22Rv1 (cell line): ENCODE results near the gene TACSTD2.
A peak's percentile ranks its signal among the peaks of the same experiment; 100 is the strongest.
"Not testable (repeated sequence)": the region's sequence is repeated elsewhere in the genome, so short reads cannot be mapped to it uniquely, and the experiment has no call there.

Experiments
- H3K27ac ChIP-seq: fragments of 450-650 bp; 2 replicates; pipeline ENCODE4 v1.5.1; 2017
- ZFX ChIP-seq: fragments of 450-650 bp; IDR thresholded peaks from 2 replicates; pipeline ENCODE4 v1.6.1; 2017; ENCODE audit warnings: antibody characterized with exemption, borderline replicate concordance
- TF ChIP-seq, protein P1 (sequence below): fragments of 450-650 bp; IDR thresholded peaks from 2 replicates; pipeline ENCODE4 v1.5.1; 2017; ENCODE audit warnings: mild to moderate bottlenecking

Gene TACSTD2

GRCh38 chr1:58619286-58620054 lies 42.4 kb upstream of the TACSTD2 start:
- TF ChIP-seq, protein P1, sequence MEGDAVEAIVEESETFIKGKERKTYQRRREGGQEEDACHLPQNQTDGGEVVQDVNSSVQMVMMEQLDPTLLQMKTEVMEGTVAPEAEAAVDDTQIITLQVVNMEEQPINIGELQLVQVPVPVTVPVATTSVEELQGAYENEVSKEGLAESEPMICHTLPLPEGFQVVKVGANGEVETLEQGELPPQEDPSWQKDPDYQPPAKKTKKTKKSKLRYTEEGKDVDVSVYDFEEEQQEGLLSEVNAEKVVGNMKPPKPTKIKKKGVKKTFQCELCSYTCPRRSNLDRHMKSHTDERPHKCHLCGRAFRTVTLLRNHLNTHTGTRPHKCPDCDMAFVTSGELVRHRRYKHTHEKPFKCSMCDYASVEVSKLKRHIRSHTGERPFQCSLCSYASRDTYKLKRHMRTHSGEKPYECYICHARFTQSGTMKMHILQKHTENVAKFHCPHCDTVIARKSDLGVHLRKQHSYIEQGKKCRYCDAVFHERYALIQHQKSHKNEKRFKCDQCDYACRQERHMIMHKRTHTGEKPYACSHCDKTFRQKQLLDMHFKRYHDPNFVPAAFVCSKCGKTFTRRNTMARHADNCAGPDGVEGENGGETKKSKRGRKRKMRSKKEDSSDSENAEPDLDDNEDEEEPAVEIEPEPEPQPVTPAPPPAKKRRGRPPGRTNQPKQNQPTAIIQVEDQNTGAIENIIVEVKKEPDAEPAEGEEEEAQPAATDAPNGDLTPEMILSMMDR: no peak
- no peak for TF ChIP-seq ZFX
- peak overlapping the region; percentile 89 for H3K27ac ChIP-seq

DNA sequence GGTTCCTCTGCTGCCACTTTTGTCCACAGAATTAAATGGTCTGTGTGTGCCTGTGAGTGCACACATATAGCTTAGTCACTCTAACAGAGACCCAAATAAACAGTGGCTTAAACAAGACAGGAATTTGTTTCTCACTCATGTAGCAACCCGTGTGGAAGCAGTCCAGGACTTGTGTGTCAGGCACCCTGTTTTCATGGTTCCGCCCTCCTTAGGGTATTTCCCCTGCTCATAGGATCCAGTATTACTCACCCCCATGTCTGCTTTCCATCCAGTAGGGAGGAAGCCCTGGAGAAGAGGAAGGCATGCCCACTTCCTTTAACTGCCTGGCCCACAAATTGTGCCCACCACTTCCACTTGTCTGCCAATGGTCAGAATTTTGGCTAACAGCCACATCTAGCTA lies 41.3 kb upstream of the TACSTD2 start:
- TF ChIP-seq ZFX: no peak
- TF ChIP-seq, protein P1: no peak
- H3K27ac ChIP-seq: peak overlapping the region; percentile 89; the same call in 1 of the 2 replicates

- TF ChIP-seq, protein P1: no peak
- TF ChIP-seq ZFX: no peak
- no peak overlapping the region for H3K27ac ChIP-seq
Observed at GRCh38 chr1:58611861-58612385, 34.9 kb upstream of the TACSTD2 start.

GRCh38 chr1:58608945-58609344 lies 31.9 kb upstream of the TACSTD2 start:
- no peak overlapping the region for H3K27ac ChIP-seq
- TF ChIP-seq ZFX: no peak
- TF ChIP-seq, protein P1: no peak

- no peak overlapping the region for H3K27ac ChIP-seq
- TF ChIP-seq ZFX: no peak
- TF ChIP-seq, protein P1: no peak
Observed at GRCh38 chr1:58608297-58608696, 31.2 kb upstream of the TACSTD2 start.

- TF ChIP-seq, protein P1: no peak
- TF ChIP-seq ZFX: no peak
- H3K27ac ChIP-seq: no peak overlapping the region
Observed at GRCh38 chr1:58607391-58607790, 30.3 kb upstream of the TACSTD2 start.

- not testable (repeated sequence) for H3K27ac ChIP-seq
Observed at GRCh38 chr1:58601921-58602320, 24.9 kb upstream of the TACSTD2 start.
